ENCODE measurements around the gene PDZD4.

The PDZD4 gene

DNA sequence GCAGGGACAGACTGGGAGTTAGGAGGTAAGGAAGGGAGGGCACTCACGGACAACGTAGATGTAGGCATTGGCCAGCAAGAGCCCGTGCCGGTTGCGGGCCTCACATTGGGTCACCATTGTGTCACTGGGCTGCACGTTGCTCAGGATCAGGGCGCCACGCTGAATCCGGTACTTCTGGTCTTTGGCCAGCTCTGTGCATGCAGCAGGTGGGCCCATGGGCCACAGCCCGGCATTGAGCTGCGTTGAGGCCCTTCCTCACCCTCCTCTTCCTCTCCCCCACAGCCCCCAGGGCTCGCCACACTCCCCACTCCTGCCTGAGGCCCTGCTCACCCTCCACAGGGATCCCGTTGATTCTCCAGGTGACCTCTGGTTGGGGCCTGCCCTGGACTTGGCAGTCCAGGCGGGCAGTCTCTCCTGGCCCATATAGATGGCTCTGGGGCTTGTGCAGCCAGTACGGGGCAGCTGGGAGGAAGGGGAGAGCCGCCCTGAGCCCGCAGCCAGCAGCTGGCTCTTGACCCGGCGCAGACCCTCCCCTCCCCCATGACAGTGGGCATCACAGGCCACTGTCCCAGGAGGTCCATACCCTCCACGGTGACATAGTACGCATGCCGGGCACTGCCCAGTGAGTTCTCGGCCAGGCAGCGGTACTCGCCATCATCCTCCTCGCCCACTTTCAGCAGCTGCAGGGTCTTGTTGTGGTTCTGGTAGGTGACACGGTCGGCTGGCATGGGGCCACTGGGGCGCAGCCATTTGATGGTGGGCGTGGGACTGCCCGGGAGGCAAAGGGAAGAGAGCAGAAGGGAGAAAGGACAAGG, 39.3 kb upstream of the PDZD4 start:
- Histone ChIP-seq H3K4me1 (ENCODE audit: control insufficient read depth, insufficient read depth, low read depth, low read length) (peaks cover 2% of the 10 kb centered on the region), H3K9ac (ENCODE audit: low read length) (no peak overlapping the region), H3K27me3 (ENCODE audit: control insufficient read depth in 1 of 2, insufficient read depth in 1 of 2, low read length in 2 of 2) (peaks cover 0 to 82% of the 10 kb centered on the region in 2 experiments), H2AK5ac (ENCODE audit: low read length, severe bottlenecking) (no peak overlapping the region), H3K4ac (ENCODE audit: low read depth in 1 of 2, low read length in 2 of 2) (no peak overlapping the region), H3K27ac (ENCODE audit: low read length, poor library complexity, severe bottlenecking) (no peak overlapping the region), H2BK5ac (ENCODE audit: low read depth, low read length, poor library complexity, severe bottlenecking) (no peak overlapping the region), H3K23ac (ENCODE audit: low read length in 2 of 2) (no peak overlapping the region), H2BK12ac (ENCODE audit: low read length in 2 of 2) (no peak overlapping the region), H4K91ac (ENCODE audit: low read length) (no peak overlapping the region), H3K14ac (ENCODE audit: low read length in 2 of 2) (no peak overlapping the region), H2BK15ac (ENCODE audit: low read depth, poor library complexity, severe bottlenecking) (no peak overlapping the region), H3K4me3 (ENCODE audit: insufficient read depth in 1 of 2, low read depth in 1 of 2, low read length in 2 of 2) (no peak overlapping the region), H3K36me3 (ENCODE audit: control insufficient read depth in 1 of 2, insufficient read depth in 2 of 2, low read depth in 1 of 2, low read length in 2 of 2) (peaks cover 0 to 84% of the 10 kb centered on the region in 2 experiments), H2AFZ (ENCODE audit: low read depth, low read length) (no peak overlapping the region), H3K4me2 (ENCODE audit: low read length, poor library complexity, severe bottlenecking) (no peak overlapping the region), H2BK120ac (ENCODE audit: low read depth, low read length) (no peak overlapping the region), H3K18ac (ENCODE audit: low read depth in 1 of 2, low read length in 2 of 2) (no peak overlapping the region), H4K8ac (ENCODE audit: low read length) (no peak overlapping the region), H3K9me3 (ENCODE audit: control insufficient read depth, low read length) (no peaks in the 10 kb centered on the region), H3K79me1 (replicated peaks; ENCODE audit: low read length, poor library complexity, severe bottlenecking) (no peaks in the 10 kb centered on the region)
- 92% methylated on average over 20 of the region's 31 CpGs for WGBS
- no peak for DNase-seq

DNA sequence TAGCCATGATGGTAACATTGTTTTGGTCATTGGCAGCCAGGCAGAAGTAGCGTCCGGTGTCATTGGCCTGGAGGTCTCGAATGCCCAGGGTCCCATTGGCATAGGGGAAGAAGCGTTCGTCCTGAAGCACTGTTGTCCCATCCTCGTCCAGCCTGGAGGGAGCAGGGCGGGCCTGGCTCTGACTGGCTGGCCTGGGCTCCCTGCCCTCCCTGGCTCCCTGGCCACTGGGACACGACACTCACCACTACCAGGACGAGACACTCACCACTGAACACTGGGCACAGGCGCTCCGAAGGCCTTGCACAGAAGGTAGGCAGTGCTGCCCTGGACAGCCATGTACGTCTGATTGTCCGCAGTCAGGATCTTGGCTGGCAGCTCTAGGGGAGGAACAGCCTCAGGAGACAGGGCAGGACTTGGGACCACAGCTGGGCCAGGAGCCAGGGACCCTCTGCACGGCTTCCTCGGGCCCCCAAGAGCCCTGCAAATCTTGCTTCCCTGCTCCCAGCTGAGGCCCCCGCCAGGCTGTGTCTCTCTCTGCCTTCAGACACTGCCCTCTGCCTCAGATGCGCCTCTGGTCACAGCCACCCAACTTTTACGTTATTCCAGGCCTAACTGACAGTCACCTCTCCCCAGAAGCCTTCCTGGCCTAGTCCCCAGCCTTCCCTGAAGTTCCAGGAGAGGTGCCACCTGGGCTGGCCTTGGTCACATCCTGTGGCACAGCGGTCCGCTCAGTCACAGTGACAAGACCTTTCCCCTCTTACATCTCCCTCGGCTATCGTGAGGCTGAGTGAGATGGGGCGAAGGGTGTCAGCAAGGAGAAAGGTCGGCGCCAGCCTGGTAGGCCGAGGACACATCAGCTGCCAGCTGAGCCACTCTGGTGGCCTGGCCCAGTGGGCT, 38.5 kb upstream of the PDZD4 start:
- H3K4ac ChIP-seq (ENCODE audit: low read depth in 1 of 2, low read length in 2 of 2): no peak overlapping the region
- no peak overlapping the region for H4K8ac ChIP-seq (ENCODE audit: low read length)
- no peak for DNase-seq
- no peak overlapping the region for H2BK12ac ChIP-seq (ENCODE audit: low read length in 2 of 2)
- WGBS: 93% methylated on average over 20 of the region's 26 CpGs
- no peak overlapping the region for H2AFZ ChIP-seq (ENCODE audit: low read depth, low read length)
- H3K9me3 ChIP-seq (ENCODE audit: control insufficient read depth, low read length): no peaks in the 10 kb centered on the region
- no peak overlapping the region for H2BK5ac ChIP-seq (ENCODE audit: low read depth, low read length, poor library complexity, severe bottlenecking)
- H3K27ac ChIP-seq (ENCODE audit: low read length, poor library complexity, severe bottlenecking): no peak overlapping the region
- no peak overlapping the region for H2BK15ac ChIP-seq (ENCODE audit: low read depth, poor library complexity, severe bottlenecking)
- H2AK5ac ChIP-seq (ENCODE audit: low read length, severe bottlenecking): no peak overlapping the region
- H3K18ac ChIP-seq (ENCODE audit: low read depth in 1 of 2, low read length in 2 of 2): no peak overlapping the region
- H3K4me1 ChIP-seq (ENCODE audit: control insufficient read depth, insufficient read depth, low read depth, low read length): peaks cover 2% of the 10 kb centered on the region
- H3K36me3 ChIP-seq (ENCODE audit: control insufficient read depth in 1 of 2, insufficient read depth in 2 of 2, low read depth in 1 of 2, low read length in 2 of 2): peaks cover 0 to 89% of the 10 kb centered on the region in 2 experiments
- H3K9ac ChIP-seq (ENCODE audit: low read length): no peak overlapping the region
- no peak overlapping the region for H3K14ac ChIP-seq (ENCODE audit: low read length in 2 of 2)
- no peaks in the 10 kb centered on the region for H3K79me1 ChIP-seq (replicated peaks; ENCODE audit: low read length, poor library complexity, severe bottlenecking)
- H3K27me3 ChIP-seq (ENCODE audit: control insufficient read depth in 1 of 2, insufficient read depth in 1 of 2, low read length in 2 of 2): peaks cover 0 to 81% of the 10 kb centered on the region in 2 experiments
- no peak overlapping the region for H3K23ac ChIP-seq (ENCODE audit: low read length in 2 of 2)
- no peak overlapping the region for H3K4me3 ChIP-seq (ENCODE audit: insufficient read depth in 1 of 2, low read depth in 1 of 2, low read length in 2 of 2)
- no peak overlapping the region for H3K4me2 ChIP-seq (ENCODE audit: low read length, poor library complexity, severe bottlenecking)
- no peak overlapping the region for H2BK120ac ChIP-seq (ENCODE audit: low read depth, low read length)
- H4K91ac ChIP-seq (ENCODE audit: low read length): no peak overlapping the region

DNA sequence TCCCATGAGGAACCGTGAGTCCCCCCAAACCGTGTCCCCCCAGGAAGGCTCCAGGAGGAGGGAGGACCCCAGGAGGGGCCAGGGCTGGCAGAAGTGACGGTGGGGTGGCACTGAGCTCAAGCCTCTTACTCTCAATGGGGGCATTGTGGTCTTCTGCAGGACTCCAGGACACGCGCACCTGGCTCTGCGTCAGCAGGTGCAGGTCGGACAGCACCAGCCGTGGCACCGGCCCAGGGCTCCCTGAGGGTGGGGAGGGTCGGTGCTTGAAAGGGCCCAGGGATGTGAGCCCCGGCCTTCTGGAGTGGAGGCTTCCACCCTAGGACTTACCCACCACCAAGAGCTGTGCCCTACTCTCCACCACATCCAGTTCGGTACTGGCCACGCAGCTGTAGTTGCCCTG, 37.3 kb upstream of the PDZD4 start:
- 100% methylated on average over 9 of the region's 13 CpGs for WGBS
- H3K4ac ChIP-seq (ENCODE audit: low read depth in 1 of 2, low read length in 2 of 2): no peak overlapping the region
- no peak overlapping the region for H2BK120ac ChIP-seq (ENCODE audit: low read depth, low read length)
- H3K79me1 ChIP-seq (replicated peaks; ENCODE audit: low read length, poor library complexity, severe bottlenecking): no peaks in the 10 kb centered on the region
- H2BK5ac ChIP-seq (ENCODE audit: low read depth, low read length, poor library complexity, severe bottlenecking): no peak overlapping the region
- no peak overlapping the region for H2BK15ac ChIP-seq (ENCODE audit: low read depth, poor library complexity, severe bottlenecking)
- peaks cover 0 to 78% of the 10 kb centered on the region in 2 experiments for H3K27me3 ChIP-seq (ENCODE audit: control insufficient read depth in 1 of 2, insufficient read depth in 1 of 2, low read length in 2 of 2)
- H3K27ac ChIP-seq (ENCODE audit: low read length, poor library complexity, severe bottlenecking): no peak overlapping the region
- no peak overlapping the region for H3K4me3 ChIP-seq (ENCODE audit: insufficient read depth in 1 of 2, low read depth in 1 of 2, low read length in 2 of 2)
- DNase-seq: no peak
- no peak overlapping the region for H3K23ac ChIP-seq (ENCODE audit: low read length in 2 of 2)
- H3K9me3 ChIP-seq (ENCODE audit: control insufficient read depth, low read length): no peaks in the 10 kb centered on the region
- peaks cover 2% of the 10 kb centered on the region for H3K4me1 ChIP-seq (ENCODE audit: control insufficient read depth, insufficient read depth, low read depth, low read length)
- peaks cover 0 to 94% of the 10 kb centered on the region in 2 experiments for H3K36me3 ChIP-seq (ENCODE audit: control insufficient read depth in 1 of 2, insufficient read depth in 2 of 2, low read depth in 1 of 2, low read length in 2 of 2)
- H3K14ac ChIP-seq (ENCODE audit: low read length in 2 of 2): no peak overlapping the region
- H4K91ac ChIP-seq (ENCODE audit: low read length): no peak overlapping the region
- no peak overlapping the region for H3K4me2 ChIP-seq (ENCODE audit: low read length, poor library complexity, severe bottlenecking)
- H4K8ac ChIP-seq (ENCODE audit: low read length): no peak overlapping the region
- no peak overlapping the region for H2AFZ ChIP-seq (ENCODE audit: low read depth, low read length)
- H2BK12ac ChIP-seq (ENCODE audit: low read length in 2 of 2): no peak overlapping the region
- H3K18ac ChIP-seq (ENCODE audit: low read depth in 1 of 2, low read length in 2 of 2): no peak overlapping the region
- H2AK5ac ChIP-seq (ENCODE audit: low read length, severe bottlenecking): no peak overlapping the region
- H3K9ac ChIP-seq (ENCODE audit: low read length): no peak overlapping the region

GRCh38 chrX:153867139-153867538, 36.8 kb upstream of the PDZD4 start:
- Histone ChIP-seq H3K27me3 (ENCODE audit: control insufficient read depth in 1 of 2, insufficient read depth in 1 of 2, low read length in 2 of 2) (peaks cover 0 to 78% of the 10 kb centered on the region in 2 experiments), H2BK12ac (ENCODE audit: low read length in 2 of 2) (no peak overlapping the region), H3K9me3 (ENCODE audit: control insufficient read depth, low read length) (no peaks in the 10 kb centered on the region), H3K9ac (ENCODE audit: low read length) (no peak overlapping the region), H4K91ac (ENCODE audit: low read length) (no peak overlapping the region), H2BK120ac (ENCODE audit: low read depth, low read length) (no peak overlapping the region), H3K23ac (ENCODE audit: low read length in 2 of 2) (no peak overlapping the region), H3K4ac (ENCODE audit: low read depth in 1 of 2, low read length in 2 of 2) (no peak overlapping the region), H4K8ac (ENCODE audit: low read length) (no peak overlapping the region), H3K27ac (ENCODE audit: low read length, poor library complexity, severe bottlenecking) (no peak overlapping the region), H3K4me1 (ENCODE audit: control insufficient read depth, insufficient read depth, low read depth, low read length) (peaks cover 2% of the 10 kb centered on the region), H3K14ac (ENCODE audit: low read length in 2 of 2) (no peak overlapping the region), H2BK5ac (ENCODE audit: low read depth, low read length, poor library complexity, severe bottlenecking) (no peak overlapping the region), H3K18ac (ENCODE audit: low read depth in 1 of 2, low read length in 2 of 2) (no peak overlapping the region), H3K4me3 (ENCODE audit: insufficient read depth in 1 of 2, low read depth in 1 of 2, low read length in 2 of 2) (no peak overlapping the region), H3K36me3 (ENCODE audit: control insufficient read depth in 1 of 2, insufficient read depth in 2 of 2, low read depth in 1 of 2, low read length in 2 of 2) (peaks cover 0 to 94% of the 10 kb centered on the region in 2 experiments), H2AK5ac (ENCODE audit: low read length, severe bottlenecking) (no peak overlapping the region), H2BK15ac (ENCODE audit: low read depth, poor library complexity, severe bottlenecking) (no peak overlapping the region), H3K4me2 (ENCODE audit: low read length, poor library complexity, severe bottlenecking) (no peak overlapping the region), H3K79me1 (replicated peaks; ENCODE audit: low read length, poor library complexity, severe bottlenecking) (no peaks in the 10 kb centered on the region), H2AFZ (ENCODE audit: low read depth, low read length) (no peak overlapping the region)
- DNase-seq: no peak
- 88% methylated on average over 8 of the region's 9 CpGs for WGBS
